DND-41 (cell line): ENCODE data around the gene KPNA1.
A peak's percentile ranks its signal among the peaks of the same experiment; 100 is the strongest.

ENCODE experiments used
- ATAC-seq: fragments of 200-7000 bp; cut with Tn5 transposase; 3 replicates; pipeline ENCODE4 v1.9.1; 2021; ENCODE audit warnings: low read depth; ENCODE audit not compliant: insufficient read depth
- DNase-seq: peaks from one replicate; pipeline ENCODE4 v3.0.0-alpha.2; 2020
- H2AFZ ChIP-seq: 2 replicates; pipeline ENCODE4 v1.6.0; 2012; ENCODE audit warnings: low read depth, low read length
- H3K27ac ChIP-seq: 2 replicates; pipeline ENCODE4 v1.5.1; 2012; ENCODE audit warnings: low read length, inconsistent platforms
- H3K27me3 ChIP-seq: fragments of 200-600 bp; sonication (generic); 2 replicates; pipeline ENCODE4 v1.6.0; 2012; ENCODE audit warnings: low read length, mild to moderate bottlenecking, inconsistent platforms; ENCODE audit not compliant: insufficient read depth, poor library complexity
- H3K36me3 ChIP-seq: 2 replicates; pipeline ENCODE4 v1.5.1; 2012; ENCODE audit warnings: low read length, inconsistent platforms; ENCODE audit not compliant: insufficient read depth
- H3K4me1 ChIP-seq: 2 replicates; pipeline ENCODE4 v1.5.1; 2012; ENCODE audit warnings: mild to moderate bottlenecking, low read length; ENCODE audit not compliant: insufficient read depth
- H3K4me2 ChIP-seq: 2 replicates; pipeline ENCODE4 v1.6.0; 2012; ENCODE audit warnings: mild to moderate bottlenecking, moderate library complexity, low read length, inconsistent platforms; ENCODE audit not compliant: insufficient read depth
- H3K4me3 ChIP-seq, 2 experiments: fragments of 200-600 bp in 1 of 2; shearing (Covaris generic) in 1 of 2; 2 replicates each; pipeline ENCODE4 v1.5.1; 2012 to 2016; ENCODE audit warnings: inconsistent platforms in 2 of 2, low read length in 2 of 2, mild to moderate bottlenecking in 2 of 2, low read depth in 1 of 2, moderate library complexity in 1 of 2
- H3K79me2 ChIP-seq: 2 replicates; pipeline ENCODE4 v1.6.0; 2012; ENCODE audit warnings: low read length, inconsistent platforms; ENCODE audit not compliant: insufficient read depth
- H3K9ac ChIP-seq: 2 replicates; pipeline ENCODE4 v1.6.0; 2012; ENCODE audit warnings: low read depth, mild to moderate bottlenecking, inconsistent platforms, low read length, moderate library complexity
- H3K9me3 ChIP-seq: 2 replicates; pipeline ENCODE4 v1.5.1; 2012; ENCODE audit warnings: low read length, moderate library complexity, mild to moderate bottlenecking, inconsistent platforms; ENCODE audit not compliant: insufficient read depth, severe bottlenecking
- H4K20me1 ChIP-seq: 2 replicates; pipeline ENCODE4 v1.6.0; 2012; ENCODE audit warnings: low read length; ENCODE audit not compliant: insufficient read depth
- CTCF ChIP-seq: IDR thresholded peaks from 2 replicates; pipeline ENCODE4 v1.5.1; 2012; ENCODE audit warnings: borderline replicate concordance, low read length, moderate library complexity, mild to moderate bottlenecking; ENCODE audit not compliant: poor library complexity, severe bottlenecking; ENCODE audit errors: extremely low read depth
- EZH2 ChIP-seq: IDR thresholded peaks from 3 replicates; pipeline ENCODE4 v1.6.1; 2012; ENCODE audit warnings: borderline replicate concordance, low read depth, mild to moderate bottlenecking, moderate library complexity, low read length, inconsistent platforms; ENCODE audit not compliant: severe bottlenecking

Gene KPNA1

GRCh38 chr3:122421836-122422235 lies 92.9 kb downstream of the KPNA1 start:
- Histone ChIP-seq H3K4me1 (peaks cover 12% of the 10 kb centered on the region), H3K27me3 (no peaks in the 10 kb centered on the region), H2AFZ (no peak overlapping the region), H3K27ac (no peak overlapping the region), H3K4me2 (no peak overlapping the region), H4K20me1 (no peaks in the 10 kb centered on the region), H3K36me3 (peaks cover 39% of the 10 kb centered on the region), H3K4me3 (no peak overlapping the region), H3K9me3 (no peaks in the 10 kb centered on the region), H3K9ac (no peak overlapping the region), H3K79me2 (peaks cover 42% of the 10 kb centered on the region)
- ATAC-seq (0 out of 3 replicates have a peak, but pooled peaks have one; percentile 12), DNase-seq (no peak)
- TF ChIP-seq EZH2 (no peak), CTCF (no peak)

GRCh38 chr3:122421101-122421500 lies 93.6 kb downstream of the KPNA1 start:
- peaks cover 16% of the 10 kb centered on the region for H3K4me1 ChIP-seq
- ATAC-seq = no peak
- no peak overlapping the region for H3K9ac ChIP-seq
- H3K27ac ChIP-seq = no peak overlapping the region
- H3K4me2 ChIP-seq = no peak overlapping the region
- no peak for DNase-seq
- H3K27me3 ChIP-seq = no peaks in the 10 kb centered on the region
- no peaks in the 10 kb centered on the region for H3K9me3 ChIP-seq
- no peak overlapping the region for H3K4me3 ChIP-seq
- peaks cover 32% of the 10 kb centered on the region for H3K36me3 ChIP-seq
- H3K79me2 ChIP-seq = peaks cover 45% of the 10 kb centered on the region
- no peak for TF ChIP-seq CTCF
- no peak for TF ChIP-seq EZH2
- H2AFZ ChIP-seq = no peak overlapping the region
- no peaks in the 10 kb centered on the region for H4K20me1 ChIP-seq

- Histone ChIP-seq H2AFZ (no peak overlapping the region), H3K79me2 (peaks cover 66% of the 10 kb centered on the region), H3K27ac (peak overlapping the region; percentile 91), H4K20me1 (no peaks in the 10 kb centered on the region; the same call in 1 of the 2 replicates), H3K9ac (peak overlapping the region; percentile 66), H3K9me3 (no peaks in the 10 kb centered on the region), H3K4me3 (peak overlapping the region; percentile 55 to 70), H3K27me3 (no peaks in the 10 kb centered on the region), H3K4me1 (peaks cover 42% of the 10 kb centered on the region), H3K4me2 (peak overlapping the region; percentile 89), H3K36me3 (peaks cover 21% of the 10 kb centered on the region; the same call in 1 of the 2 replicates)
- no peak for ATAC-seq
- no peak for DNase-seq
- no peak for TF ChIP-seq CTCF
- TF ChIP-seq EZH2 = no peak
These were observed 97.8 kb downstream of the KPNA1 start for GRCh38 chr3:122416966-122417365.
